ENCODE measurements around the gene PCDHGA1.
A peak's percentile ranks its signal among the peaks of the same experiment; 100 is the strongest.

PCDHGA1 gene

GRCh38 chr5:141529873-141530272 lies 199.6 kb downstream of the PCDHGA1 start:
- DNase-seq (ENCODE audit: low spot score): no peak

GRCh38 chr5:141532726-141533125 lies 202.4 kb downstream of the PCDHGA1 start:
- DNase-seq (ENCODE audit: low spot score): no peak

- DNase-seq (ENCODE audit: low spot score): no peak
Observed at GRCh38 chr5:141533897-141534296, 203.6 kb downstream of the PCDHGA1 start.

- no peak for DNase-seq (ENCODE audit: low spot score)
Observed at GRCh38 chr5:141534492-141535213, 204.3 kb downstream of the PCDHGA1 start.

GRCh38 chr5:141543053-141543452 lies 212.7 kb downstream of the PCDHGA1 start:
- no peak for DNase-seq (ENCODE audit: low spot score)

GRCh38 chr5:141547488-141547887 lies 217.2 kb downstream of the PCDHGA1 start:
- DNase-seq (ENCODE audit: low spot score): no peak

- no peak for DNase-seq (ENCODE audit: low spot score)
Observed at GRCh38 chr5:141547921-141548320, 217.6 kb downstream of the PCDHGA1 start.

GRCh38 chr5:141557681-141558136 lies 227.4 kb downstream of the PCDHGA1 start:
- peak; percentile 63 for DNase-seq (ENCODE audit: low spot score)

- DNase-seq (ENCODE audit: low spot score): no peak
Observed at GRCh38 chr5:141558150-141558549, 227.8 kb downstream of the PCDHGA1 start.

- DNase-seq (ENCODE audit: low spot score): no peak
Observed at GRCh38 chr5:141559461-141559860, 229.1 kb downstream of the PCDHGA1 start.

- DNase-seq (ENCODE audit: low spot score): no peak
Observed at GRCh38 chr5:141560151-141560550, 229.8 kb downstream of the PCDHGA1 start.

GRCh38 chr5:141560725-141561483 lies 230.6 kb downstream of the PCDHGA1 start:
- peak; percentile 76 for DNase-seq (ENCODE audit: low spot score)

Measured in iPS-NIHi11 (cell line).